Ureter (tissue), 1 donor: ENCODE data around the gene NUTM1. TPM values are rescaled to one million over a fixed set of nuclear protein-coding genes. Genes with fewer than 3 reads are reported as not detected.
"Not testable (repeated sequence)": the region's sequence is repeated elsewhere in the genome, so short reads cannot be mapped to it uniquely, and the experiment has no call there.

ENCODE experiments used
- DNase-seq: peaks from one replicate; pipeline ENCODE4 v3.0.0-alpha.2; 2020; ENCODE audit warnings: low spot score
- total RNA-seq: library from RNA; stranded (reverse); gene quantifications from one replicate; pipeline ENCODE4 v1.2.4, GENCODE V29; 2023
- donor health status: DM: yes; HTN: yes; CAD: no.

NUTM1 gene
- total RNA-seq, 1 donor from 2014 or later: not detected

- peak; percentile 61 for DNase-seq
Measured at GRCh38 chr15:34362047-34362773, 19.1 kb downstream of the NUTM1 start.

DNA sequence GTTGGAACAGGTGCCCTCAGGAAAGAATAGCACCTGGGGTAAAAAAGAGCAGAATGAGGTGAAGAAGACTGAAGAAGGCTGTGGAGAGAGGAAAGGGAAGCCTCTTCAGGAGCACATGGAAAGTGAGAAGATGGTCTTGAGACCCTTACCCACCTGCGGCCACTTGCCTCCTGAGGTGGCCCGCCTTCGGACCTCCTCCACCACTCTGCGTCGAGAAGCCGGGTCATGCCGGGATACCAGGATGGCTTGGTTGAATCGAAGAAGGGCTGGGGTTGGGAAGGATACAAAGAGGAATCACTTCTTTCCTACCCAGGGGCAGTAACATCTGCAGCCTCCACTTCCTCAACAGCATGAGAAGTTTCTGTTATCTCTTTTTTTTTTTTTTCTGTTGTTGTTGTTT, 20.9 kb downstream of the NUTM1 start:
- no peak for DNase-seq

- no peak for DNase-seq
Measured at GRCh38 chr15:34365091-34365825, 22.1 kb downstream of the NUTM1 start.

DNA sequence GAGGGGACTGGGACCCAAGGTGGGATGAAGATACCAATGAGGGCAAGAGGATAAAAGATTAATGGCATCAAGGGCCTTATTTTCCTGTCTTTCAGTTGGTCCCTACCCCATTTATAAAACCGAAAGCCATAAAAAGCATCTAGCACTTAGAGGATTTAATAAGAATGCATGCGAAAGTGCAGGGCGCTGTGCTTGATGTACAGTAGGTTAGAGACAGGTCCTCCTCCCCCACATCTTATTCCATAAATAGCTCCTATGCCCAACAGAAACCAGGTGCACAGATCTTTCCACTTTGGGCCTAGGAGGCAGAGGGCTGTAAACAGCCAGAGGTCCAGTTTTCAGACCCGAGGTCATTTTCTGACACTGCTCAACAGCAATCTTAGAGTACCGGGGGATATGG, 22.7 kb downstream of the NUTM1 start:
- no peak for DNase-seq

- DNase-seq: peak; percentile 81
Measured at GRCh38 chr15:34366271-34367065, 23.4 kb downstream of the NUTM1 start.

- peak; percentile 92 for DNase-seq
Measured at GRCh38 chr15:34367101-34368081, 24.3 kb downstream of the NUTM1 start, which contains the start of gene LPCAT4. LPCAT4 (minus strand) TSS chr15:34367196; CDS start chr15:34367100, 96 bp downstream.

DNA sequence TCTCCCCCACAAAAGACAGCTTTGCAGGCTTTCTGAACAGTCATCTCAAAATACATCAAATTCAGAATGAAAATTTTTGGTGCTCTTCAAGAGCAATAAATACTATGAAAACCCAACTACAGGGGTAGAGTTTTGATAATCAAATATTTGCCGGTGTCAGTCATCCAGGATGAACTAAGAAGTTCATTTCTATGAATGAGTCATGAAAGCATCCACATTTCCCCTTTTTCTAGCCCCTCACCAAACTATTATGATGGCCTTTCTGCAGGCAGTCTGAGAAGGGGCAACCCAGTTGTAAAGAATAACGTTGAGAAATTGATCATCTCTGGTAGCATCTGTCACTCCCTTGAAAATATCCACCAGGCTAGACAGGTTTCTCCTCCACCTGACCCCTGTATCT, 27.0 kb downstream of the NUTM1 start:
- no peak for DNase-seq

DNA sequence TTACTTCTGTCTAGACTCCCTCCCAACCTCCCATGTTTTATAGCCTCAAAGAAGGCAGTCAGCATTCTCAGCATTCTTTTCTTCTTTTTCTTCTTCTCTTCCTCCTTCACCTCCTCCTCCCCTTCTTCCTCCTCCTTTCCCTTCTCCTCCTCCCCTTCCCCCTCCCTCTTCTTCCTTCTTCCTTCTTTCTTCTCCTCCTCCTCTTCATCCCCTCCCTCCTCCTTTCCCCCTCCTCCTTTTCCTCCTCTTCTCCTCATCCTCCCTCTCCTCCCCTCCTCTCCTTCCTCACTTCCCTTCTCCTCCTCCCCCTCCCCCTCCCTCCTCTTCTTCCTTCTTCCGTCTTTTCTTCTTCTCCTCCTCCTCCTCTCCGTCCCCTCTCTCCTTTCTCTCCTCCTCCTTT, 27.5 kb downstream of the NUTM1 start:
- no peak for DNase-seq

DNA sequence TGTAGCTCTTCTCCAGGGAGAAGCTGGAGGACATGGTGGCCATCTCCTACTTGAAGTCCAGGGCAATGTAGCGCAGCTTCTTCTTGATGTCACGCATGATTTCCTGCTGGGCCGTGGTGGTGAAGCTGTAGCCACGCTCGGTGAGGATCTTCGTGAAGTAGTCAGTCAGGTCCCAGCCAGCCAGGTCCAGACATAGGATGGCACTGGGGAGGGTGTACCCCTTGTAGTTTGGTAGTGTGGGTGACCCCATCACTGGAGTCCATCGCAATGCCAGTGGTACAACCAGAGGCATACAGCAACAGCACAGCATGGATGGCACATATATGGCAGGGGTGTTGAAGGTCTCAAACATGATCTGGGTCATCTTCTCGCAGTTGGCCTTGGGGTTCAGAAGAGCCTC, 30.8 kb downstream of the NUTM1 start:
- DNase-seq: no peak

DNA sequence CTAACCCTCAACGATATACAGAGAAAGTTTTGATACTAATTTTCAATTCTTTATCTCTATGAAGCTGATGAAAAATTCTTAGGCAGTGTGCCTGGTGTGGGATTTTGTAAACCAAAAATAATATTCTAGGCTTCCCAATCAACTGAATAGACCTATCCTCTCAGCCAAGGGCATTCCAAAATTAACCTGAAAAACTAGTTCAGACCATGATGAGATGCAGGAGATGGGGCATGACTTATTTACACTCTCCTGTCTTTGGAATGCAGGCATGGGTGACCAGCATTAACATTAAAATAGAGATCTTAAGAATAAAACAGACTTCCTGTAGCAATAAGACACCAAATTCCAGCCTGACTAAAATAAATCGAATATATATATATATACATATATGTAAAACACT, 31.7 kb downstream of the NUTM1 start:
- no peak for DNase-seq

- not testable (repeated sequence) for DNase-seq
Measured at GRCh38 chr15:34375541-34375940, 32.4 kb downstream of the NUTM1 start.

GRCh38 chr15:34376856-34377255, 33.7 kb downstream of the NUTM1 start:
- DNase-seq: no peak

- DNase-seq: not testable (repeated sequence)
Measured at GRCh38 chr15:34380491-34380890, 37.4 kb downstream of the NUTM1 start.

- not testable (repeated sequence) for DNase-seq
Measured at GRCh38 chr15:34381829-34382521, 38.9 kb downstream of the NUTM1 start.

DNA sequence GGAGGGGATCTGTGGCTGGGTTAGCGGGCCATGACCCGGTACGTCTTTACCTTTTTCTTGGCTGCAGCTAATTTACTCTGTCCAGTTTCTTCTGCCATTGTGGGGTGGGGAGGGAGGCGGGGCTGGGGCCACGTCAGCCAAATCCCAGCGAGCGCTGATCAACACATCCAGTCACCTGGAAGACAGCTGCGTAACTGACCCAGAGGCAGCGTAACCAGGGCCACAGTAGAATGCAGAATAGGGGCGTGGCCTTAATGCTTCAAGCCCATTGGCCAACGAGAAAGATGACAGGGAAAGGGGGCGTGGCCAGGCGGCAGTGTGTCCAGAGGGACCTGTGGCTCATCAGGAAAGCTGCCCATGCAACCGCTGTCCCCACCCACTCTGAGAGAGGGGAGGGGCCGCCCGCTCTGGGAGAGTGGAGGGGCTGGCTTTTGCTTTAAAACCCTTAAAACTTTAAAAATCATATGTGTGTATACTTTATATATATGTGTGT, 46.5 kb downstream of the NUTM1 start:
- not testable (repeated sequence) for DNase-seq

DNA sequence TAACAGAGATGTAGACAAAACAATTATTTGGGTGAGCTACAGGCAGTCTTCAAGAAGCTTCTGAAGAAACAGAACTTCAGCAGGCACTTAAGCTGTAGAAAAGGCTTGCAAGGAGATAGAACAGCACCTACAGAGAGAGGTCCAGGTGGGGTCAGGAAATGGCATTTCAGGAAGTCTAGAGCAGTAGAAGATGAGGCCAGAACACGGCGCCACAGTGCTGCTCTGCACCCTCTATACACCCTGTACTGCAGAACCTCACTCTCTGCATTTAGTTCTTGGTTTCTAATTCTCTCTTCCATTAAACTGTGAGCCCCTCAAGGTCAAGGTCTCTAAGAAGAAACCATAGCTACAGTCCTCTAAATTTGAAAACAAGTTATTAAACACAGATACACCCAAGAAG, 49.9 kb downstream of the NUTM1 start:
- DNase-seq: peak; percentile 6

- DNase-seq: not testable (repeated sequence)
Measured at GRCh38 chr15:34397637-34398259, 54.6 kb downstream of the NUTM1 start.

DNA sequence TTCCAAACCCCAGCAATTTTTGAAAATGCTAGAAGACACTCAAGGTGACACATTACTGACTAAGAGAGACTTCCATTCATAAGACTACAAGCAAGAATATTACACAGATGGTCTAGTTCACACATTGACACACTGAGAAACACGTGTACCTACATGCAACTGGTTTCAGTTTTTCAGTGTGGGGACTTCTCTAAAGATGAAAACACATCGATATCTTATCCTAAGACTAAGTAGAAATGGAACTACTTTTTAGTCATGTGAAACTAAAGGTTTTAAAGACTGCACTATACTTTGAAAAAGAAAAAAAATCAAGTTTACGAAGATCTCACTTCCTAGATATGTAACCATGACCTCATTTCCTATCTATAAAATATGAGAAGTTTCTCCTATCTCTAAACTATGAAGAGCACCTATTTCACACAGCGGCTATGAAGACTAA, 60.1 kb downstream of the NUTM1 start:
- not testable (repeated sequence) for DNase-seq

DNA sequence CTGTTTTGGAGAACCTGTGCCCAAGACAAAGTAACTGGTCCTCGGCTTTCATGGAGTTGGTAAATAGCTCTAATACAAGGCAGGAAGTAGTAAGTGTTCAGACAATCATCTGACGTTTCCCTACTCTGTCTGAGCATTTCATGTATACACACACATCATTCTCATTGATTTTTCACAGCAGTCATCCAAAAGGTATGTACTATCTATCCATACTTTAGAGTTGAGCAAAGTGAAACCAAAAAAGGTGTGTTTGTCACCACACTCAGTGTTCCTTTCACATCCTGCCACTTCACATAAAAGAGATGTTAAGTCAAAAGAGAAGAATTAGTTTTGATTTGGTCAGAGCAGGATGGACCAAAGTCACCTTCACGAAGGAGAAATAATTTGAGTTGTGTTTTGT, 60.8 kb downstream of the NUTM1 start:
- not testable (repeated sequence) for DNase-seq
